H1 (cell line): Measurements from ENCODE around the gene SND1.

Experiments used
- EP300 ChIP-seq, 2 experiments: IDR thresholded peaks; 1 replicate in 1 of 2; 2 replicates in 1 of 2; pipeline ENCODE4 v1.6.1; 2011 to 2012; ENCODE audit warnings: low read depth in 2 of 2, low read length in 2 of 2, mild to moderate bottlenecking in 2 of 2, borderline replicate concordance in 1 of 2, inconsistent platforms in 1 of 2, moderate library complexity in 1 of 2
- POLR2A ChIP-seq, 2 experiments: IDR thresholded peaks; 1 replicate in 1 of 2; 2 replicates in 1 of 2; pipeline ENCODE4 v1.6.1; 2011; ENCODE audit warnings: low read depth in 2 of 2, low read length in 2 of 2, mild to moderate bottlenecking in 2 of 2; ENCODE audit errors: control extremely low read depth in 1 of 2
- RNF2 ChIP-seq: fragments of 200-900, 300-1000 bp; sonication (generic); IDR thresholded peaks from 2 replicates; pipeline ENCODE4 v1.7.1; 2016; ENCODE audit warnings: borderline replicate concordance, low read depth, mild to moderate bottlenecking, antibody characterized with exemption, low read length; ENCODE audit not compliant: poor library complexity, severe bottlenecking; ENCODE audit errors: missing control alignments
- YY1 ChIP-seq: IDR thresholded peaks from 2 replicates; pipeline ENCODE4 v1.6.1; 2011; ENCODE audit warnings: low read depth, mild to moderate bottlenecking, low read length
- TF ChIP-seq, protein P1 (sequence below), 3 experiments: IDR thresholded peaks; 1 replicate in 2 of 3; 2 replicates in 1 of 3; pipeline versions ENCODE4 v1.5.1 to v1.6.1; 2011; ENCODE audit warnings: low read length in 3 of 3, mild to moderate bottlenecking in 3 of 3, inconsistent platforms in 2 of 3, low read depth in 1 of 3, moderate library complexity in 1 of 3; ENCODE audit not compliant: insufficient read depth in 1 of 3; ENCODE audit errors: control extremely low read depth in 1 of 3
- TF ChIP-seq, protein P2 (sequence below): IDR thresholded peaks from 2 replicates; pipeline ENCODE4 v1.6.1; 2011; ENCODE audit warnings: low read length, improper control_type of control experiment

DNA sequence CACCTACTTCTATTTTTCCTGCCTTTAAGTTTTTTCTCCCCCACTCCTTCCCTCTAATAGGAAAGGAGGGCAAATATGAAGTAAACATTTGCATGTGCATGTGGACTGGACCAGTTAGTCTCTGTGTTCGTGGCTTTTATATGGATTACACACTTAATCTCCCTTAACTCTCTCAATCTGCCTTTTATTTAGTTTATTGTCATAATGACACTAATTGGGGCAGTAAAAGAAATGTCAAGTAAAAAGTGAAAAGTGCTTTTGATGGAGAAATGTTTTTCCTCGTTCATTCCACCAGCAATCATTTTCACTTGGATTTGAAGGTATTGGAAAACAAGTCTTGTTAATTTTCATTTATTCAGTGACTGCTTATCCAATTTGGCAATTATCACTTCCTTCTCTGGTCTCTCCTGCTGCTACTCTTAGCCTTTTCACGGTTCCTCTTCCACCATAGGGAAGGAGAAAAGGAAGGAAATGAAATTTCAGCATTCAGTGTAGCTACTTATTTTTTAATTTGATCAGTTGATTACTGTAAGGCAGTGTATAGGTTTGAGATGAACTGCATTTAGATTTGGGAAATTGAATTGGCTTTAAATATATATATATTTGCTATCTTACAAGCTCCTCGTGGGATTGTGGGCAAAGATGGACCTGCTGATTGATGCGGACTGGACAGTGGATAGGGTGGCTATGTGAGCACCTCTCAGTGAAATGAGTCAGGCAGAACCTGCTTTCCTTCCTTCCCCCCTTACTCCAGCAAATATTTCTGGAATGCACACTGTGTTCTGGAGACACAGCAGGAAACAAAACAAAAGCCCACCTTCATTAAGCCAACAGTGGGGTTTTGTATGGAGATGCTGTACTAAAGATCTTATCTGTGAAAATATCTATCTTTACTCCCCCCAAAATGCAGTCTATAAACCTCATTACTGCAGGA, 301.7 kb downstream of the SND1 start:
- no peak for TF ChIP-seq POLR2A (IDR thresholded peaks at IDR 0.05; ENCODE audit: control extremely low read depth in 1 of 2, low read depth in 2 of 2, low read length in 2 of 2)
- TF ChIP-seq RNF2, result no peak
- TF ChIP-seq EP300 (IDR thresholded peaks at IDR 0.05; ENCODE audit: borderline replicate concordance in 1 of 2, low read depth in 2 of 2, low read length in 2 of 2), result no peak
- TF ChIP-seq YY1, result no peak
- TF ChIP-seq, protein P1, sequence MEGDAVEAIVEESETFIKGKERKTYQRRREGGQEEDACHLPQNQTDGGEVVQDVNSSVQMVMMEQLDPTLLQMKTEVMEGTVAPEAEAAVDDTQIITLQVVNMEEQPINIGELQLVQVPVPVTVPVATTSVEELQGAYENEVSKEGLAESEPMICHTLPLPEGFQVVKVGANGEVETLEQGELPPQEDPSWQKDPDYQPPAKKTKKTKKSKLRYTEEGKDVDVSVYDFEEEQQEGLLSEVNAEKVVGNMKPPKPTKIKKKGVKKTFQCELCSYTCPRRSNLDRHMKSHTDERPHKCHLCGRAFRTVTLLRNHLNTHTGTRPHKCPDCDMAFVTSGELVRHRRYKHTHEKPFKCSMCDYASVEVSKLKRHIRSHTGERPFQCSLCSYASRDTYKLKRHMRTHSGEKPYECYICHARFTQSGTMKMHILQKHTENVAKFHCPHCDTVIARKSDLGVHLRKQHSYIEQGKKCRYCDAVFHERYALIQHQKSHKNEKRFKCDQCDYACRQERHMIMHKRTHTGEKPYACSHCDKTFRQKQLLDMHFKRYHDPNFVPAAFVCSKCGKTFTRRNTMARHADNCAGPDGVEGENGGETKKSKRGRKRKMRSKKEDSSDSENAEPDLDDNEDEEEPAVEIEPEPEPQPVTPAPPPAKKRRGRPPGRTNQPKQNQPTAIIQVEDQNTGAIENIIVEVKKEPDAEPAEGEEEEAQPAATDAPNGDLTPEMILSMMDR (IDR thresholded peaks at IDR 0.05; ENCODE audit: control extremely low read depth in 1 of 3, insufficient read depth in 1 of 3, low read depth in 1 of 3, low read length in 3 of 3), result no peak
- TF ChIP-seq, protein P2, sequence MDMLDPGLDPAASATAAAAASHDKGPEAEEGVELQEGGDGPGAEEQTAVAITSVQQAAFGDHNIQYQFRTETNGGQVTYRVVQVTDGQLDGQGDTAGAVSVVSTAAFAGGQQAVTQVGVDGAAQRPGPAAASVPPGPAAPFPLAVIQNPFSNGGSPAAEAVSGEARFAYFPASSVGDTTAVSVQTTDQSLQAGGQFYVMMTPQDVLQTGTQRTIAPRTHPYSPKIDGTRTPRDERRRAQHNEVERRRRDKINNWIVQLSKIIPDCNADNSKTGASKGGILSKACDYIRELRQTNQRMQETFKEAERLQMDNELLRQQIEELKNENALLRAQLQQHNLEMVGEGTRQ, result no peak
